HFF-Myc (cell line): ENCODE measurements around the gene ARMC9.

ENCODE experiments used
- DNase-seq: peaks from one replicate; pipeline ENCODE4 v3.0.0-alpha.2; 2011; ENCODE audit warnings: low read depth; ENCODE audit errors: extremely low read depth
- H3K4me3 ChIP-seq: replicated peaks from 2 replicates; pipeline ENCODE4 v1.5.1; 2011; ENCODE audit warnings: low read depth, mild to moderate bottlenecking, control low read depth, low read length
- CTCF ChIP-seq: IDR thresholded peaks from 2 replicates; pipeline ENCODE4 v1.5.1; 2012; ENCODE audit warnings: mild to moderate bottlenecking, low read depth, low read length, control low read depth; ENCODE audit errors: missing control alignments

The ARMC9 gene

GRCh38 chr2:231383416-231384108, 185.1 kb downstream of the ARMC9 start:
- peak; percentile 61 for DNase-seq
- no peak overlapping the region for H3K4me3 ChIP-seq
- TF ChIP-seq CTCF: no peak

GRCh38 chr2:231384109-231384435, 185.6 kb downstream of the ARMC9 start:
- no peak for TF ChIP-seq CTCF
- no peak overlapping the region for H3K4me3 ChIP-seq
- no peak for DNase-seq

- DNase-seq: no peak
- H3K4me3 ChIP-seq: no peak overlapping the region
- no peak for TF ChIP-seq CTCF
These were observed 186.5 kb downstream of the ARMC9 start for GRCh38 chr2:231384970-231385369.

- H3K4me3 ChIP-seq: no peak overlapping the region
- TF ChIP-seq CTCF: no peak
- DNase-seq: no peak
These were observed 187.0 kb downstream of the ARMC9 start for GRCh38 chr2:231385429-231385828.

- no peak for DNase-seq
- no peak for TF ChIP-seq CTCF
These were observed 188.0 kb downstream of the ARMC9 start for GRCh38 chr2:231386446-231386845.

GRCh38 chr2:231387904-231388724, 189.7 kb downstream of the ARMC9 start:
- H3K4me3 ChIP-seq: no peak overlapping the region

More at GRCh38 chr2:231386446-231386845, 188.0 kb downstream of the ARMC9 start:
- H3K4me3 ChIP-seq: no peak overlapping the region

More at GRCh38 chr2:231387904-231388724, 189.7 kb downstream of the ARMC9 start:
- TF ChIP-seq CTCF: no peak
- DNase-seq: no peak
